ENCODE results near the gene MAP3K4.

The MAP3K4 gene

DNA sequence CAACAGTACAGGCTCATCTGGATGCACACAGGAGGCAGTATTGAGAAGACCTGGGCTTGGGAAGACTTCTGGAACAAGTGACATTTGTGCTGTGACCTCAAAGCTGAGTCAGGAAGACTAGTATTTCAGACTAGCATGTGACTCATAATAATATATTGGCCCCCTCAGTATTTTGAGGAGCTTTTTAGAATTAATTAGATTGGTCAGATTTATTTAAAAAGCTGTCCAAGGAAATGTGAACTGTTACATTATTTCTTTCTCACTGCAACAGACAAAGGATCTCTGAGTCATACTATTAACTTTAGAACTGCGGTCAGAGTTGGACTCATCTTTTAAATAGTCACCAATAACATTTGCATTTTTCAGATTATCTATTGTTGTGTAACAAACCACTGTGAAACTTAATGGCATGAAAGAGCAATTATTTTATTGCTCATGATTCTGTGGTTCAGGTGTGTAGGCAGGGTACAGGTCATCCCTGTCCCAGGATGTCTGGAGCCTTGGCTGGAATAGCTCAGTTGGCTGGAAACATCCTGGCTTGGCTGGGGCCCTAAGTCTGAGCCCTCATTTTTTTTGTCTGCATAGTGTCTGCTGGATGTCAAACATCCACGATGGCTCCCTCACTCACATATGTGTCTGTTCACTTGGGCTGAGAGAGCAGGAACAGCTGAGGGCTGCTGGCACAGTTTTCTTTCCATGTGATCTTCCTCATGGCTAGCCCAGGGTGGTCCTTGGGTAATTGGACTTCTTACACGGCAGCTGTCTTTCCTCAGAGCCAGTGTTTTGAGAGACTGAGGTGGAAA is 46.9 kb downstream of the MAP3K4 start:
- FAIRE-seq, result peak; percentile 15

DNA sequence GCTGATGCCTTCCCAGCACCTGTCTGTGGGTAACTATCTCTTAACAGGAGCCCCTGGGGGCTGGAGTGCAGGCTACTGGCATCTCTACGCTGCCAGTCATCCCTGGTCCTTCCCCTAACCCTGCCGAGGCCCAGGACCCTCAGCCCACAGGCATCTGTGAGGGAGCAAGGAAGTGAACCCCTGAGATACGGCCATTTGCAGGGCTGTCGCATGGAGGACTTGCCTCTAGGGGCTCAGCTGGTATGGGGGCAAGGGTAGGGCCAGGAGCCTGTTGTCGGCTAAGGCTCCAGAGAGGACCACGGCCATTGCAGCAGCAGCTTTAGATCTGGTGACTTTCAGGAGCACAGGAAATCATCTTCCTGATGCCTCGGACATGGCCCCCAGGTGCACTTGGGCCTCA is 49.7 kb downstream of the MAP3K4 start:
- no peak for FAIRE-seq

DNA sequence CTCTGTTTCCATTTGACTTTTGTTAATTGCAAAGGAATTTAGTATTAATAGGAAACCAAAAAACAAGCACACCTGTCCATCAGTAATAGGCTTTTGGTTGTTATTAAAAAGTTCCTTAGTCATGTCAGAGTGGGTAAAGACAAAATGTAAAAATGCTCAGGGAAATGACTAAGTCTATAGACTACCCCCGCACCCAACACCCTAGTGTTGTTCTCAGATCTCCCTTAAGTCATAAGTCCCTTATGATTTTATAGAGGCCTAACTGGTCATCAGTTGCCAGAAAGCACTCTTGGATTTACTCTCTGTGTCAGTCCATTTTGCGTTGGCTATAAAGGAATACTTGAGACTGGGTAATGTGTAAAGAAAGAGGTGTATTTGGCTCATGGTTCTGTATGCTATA is 52.8 kb downstream of the MAP3K4 start:
- no peak for FAIRE-seq

DNA sequence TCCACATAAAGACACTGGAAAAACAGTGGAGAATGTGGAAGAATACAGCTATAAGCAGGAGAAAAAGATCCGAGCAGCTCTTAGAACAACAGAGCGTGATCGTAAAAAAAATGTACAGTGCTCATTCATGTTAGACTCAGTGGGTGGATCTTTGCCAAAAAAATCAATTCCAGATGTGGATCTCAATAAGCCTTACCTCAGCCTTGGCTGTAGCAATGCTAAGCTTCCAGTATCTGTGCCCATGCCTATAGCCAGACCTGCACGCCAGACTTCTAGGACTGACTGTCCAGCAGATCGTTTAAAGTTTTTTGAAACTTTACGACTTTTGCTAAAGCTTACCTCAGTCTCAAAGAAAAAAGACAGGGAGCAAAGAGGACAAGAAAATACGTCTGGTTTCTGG is 57.1 kb downstream of the MAP3K4 start:
- no peak for FAIRE-seq

DNA sequence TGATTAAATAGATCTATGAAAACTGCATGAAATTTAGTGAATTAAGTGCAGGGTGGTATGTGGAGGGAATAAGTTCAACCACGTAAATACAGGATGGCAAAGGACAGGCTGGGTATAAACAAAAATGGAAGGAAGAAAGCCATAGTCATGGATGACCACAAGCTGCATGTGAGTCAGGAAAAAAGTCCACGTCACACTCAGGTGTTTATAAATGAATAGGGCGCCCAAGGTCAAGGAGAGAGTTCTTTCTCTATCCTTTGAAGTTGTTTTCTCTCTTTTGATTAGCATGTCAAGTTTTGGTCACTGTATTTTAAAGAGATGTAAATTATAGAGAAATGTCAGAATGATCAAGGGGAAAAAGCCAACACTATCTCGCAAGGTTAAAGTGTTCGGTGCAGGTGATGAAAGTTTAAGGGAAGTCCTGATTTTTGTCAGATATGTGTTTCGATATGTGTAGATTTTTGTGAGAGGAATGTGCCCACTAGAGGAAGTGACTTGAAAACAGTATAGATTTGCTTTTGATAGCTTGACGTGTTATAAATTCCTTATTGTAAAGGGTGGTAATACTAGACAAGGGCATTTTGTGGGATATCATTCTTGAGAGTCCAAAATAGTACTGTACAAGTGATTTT is 58.7 kb downstream of the MAP3K4 start:
- FAIRE-seq, result no peak

DNA sequence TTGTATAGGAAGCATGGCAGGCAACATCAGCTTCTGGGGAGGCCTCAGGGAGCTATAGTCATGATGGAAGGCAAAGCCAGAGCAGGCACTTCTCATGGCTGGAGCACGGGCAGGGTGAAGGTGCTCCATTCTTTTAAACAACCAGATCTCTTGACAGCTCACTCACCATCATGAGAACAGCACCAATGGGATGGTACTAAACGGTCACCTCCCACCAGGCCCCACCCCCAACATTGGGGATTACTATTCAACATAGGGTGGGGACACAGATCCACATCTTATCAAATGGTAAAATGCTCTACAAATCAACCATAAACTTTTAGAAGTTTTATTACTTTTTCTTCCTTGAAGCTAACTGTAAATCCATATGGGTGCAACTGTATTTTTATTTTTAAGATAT is 61.5 kb downstream of the MAP3K4 start:
- no peak for FAIRE-seq

DNA sequence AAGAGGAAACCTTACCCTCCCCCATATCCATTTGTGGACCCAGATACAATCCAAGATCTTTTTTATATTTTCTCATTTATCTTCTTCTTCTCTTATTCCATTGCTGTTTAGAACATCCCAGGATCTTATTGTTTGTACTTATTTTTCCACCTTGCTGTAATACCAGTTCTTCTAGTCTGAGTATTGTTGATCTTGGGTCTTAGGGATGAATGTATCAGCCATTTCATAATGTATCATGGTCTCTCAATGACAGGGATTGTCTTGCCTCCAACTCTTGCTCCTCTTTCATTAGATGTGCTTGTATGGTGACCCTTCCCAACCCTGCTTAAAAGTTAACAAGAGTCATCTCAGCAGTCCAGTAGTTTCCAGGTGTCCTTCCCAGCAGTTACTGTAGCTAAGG is 63.3 kb downstream of the MAP3K4 start:
- FAIRE-seq, result no peak

DNA sequence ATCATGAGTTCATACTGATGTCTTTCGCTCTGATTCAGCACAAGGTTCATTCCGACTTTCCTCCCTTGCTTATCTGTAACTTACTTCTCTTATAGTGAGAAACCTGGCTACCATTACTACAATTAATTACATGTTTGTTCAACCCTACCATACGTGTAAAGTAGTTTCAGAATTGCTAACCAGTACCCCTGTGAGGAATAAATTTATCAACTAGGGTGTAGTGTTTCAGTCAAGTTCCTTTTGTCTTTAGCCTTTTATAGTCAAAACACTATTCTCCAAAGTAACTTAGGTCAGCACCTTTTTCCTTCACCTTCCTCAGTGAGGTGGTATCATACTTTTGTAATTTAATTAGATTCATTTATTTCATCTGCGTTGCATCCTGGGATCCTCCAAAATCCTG is 64.9 kb downstream of the MAP3K4 start:
- FAIRE-seq, result no peak

DNA sequence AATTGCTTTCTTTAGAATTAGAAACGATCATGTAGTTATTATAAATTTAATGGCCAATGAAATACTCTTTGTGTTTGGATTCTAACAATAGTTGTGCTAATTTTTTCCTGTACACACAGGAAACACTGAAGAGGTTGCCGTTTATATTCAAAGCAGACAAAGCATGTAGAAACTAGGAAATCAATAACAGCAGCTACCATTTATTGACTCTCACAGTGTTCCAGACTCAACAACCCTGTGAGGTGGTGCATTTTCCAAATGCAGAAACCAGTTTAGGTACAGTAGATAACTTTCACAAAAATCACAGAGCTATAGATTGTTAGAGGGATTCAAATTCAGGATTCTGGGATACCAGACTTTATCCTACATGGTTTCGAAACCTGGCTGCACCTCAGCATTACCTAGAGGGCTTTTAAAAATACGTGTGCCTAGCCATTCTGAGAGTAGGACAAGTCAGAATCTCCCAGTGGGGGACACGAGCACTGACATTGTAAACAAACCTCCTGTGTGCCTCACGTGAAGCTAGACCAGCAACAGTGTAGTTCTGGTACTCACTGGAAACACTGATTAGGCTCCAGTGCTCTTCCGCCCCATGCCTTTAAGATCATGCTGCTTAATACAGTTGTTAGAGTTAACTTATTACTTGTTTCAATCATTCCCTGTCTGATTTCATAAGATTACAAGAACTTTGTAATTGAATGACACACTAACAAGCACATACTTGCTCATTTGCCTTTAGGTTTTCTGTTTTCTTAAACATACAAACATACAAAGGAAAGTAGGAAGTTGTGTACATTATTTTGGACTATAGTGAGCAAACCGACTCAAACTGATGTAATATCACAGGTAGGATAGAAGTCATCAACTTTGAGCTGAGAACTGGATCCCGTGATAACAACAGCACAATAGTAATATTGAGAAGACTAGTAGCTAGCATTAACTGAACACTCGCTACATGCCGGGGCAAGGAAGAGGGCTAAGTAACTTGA is 65.8 kb downstream of the MAP3K4 start:
- FAIRE-seq, result no peak

DNA sequence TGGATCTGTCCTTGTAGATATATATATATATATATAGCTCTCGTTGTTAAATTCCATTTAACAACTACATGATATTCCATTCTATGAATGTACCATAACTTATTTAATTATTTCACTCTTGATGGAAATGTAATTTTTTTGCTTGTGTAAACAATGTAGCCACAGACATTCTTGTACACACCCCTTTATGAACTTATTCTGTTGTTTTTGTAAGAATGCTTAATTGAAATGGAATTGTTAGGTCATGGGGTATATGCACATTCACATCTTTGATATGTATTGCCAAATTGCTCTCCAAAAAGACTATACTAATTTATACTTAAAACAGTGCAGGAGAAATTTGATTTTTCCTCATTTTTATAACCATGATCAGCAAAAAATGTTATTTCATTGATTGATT is 67.2 kb downstream of the MAP3K4 start:
- no peak for FAIRE-seq

DNA sequence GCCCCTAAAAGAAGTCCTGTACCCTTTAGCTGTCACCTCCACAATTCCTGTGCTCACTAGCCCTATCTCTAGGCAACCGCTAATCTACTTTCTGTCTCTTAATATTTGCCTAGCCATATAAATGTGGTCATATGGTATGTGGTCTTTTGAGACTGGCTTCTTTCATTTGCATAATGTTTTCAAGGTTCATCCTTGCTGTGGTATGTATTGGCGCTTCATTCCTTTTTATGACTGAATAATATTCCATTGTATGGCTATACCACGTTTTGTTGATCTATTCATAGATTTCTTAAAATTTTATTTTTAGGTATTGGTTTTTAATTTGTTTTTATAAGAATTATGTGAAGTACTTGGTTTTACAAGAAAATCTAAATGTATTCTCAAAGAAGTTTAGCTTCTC is 70.0 kb downstream of the MAP3K4 start:
- FAIRE-seq, result peak; percentile 61

DNA sequence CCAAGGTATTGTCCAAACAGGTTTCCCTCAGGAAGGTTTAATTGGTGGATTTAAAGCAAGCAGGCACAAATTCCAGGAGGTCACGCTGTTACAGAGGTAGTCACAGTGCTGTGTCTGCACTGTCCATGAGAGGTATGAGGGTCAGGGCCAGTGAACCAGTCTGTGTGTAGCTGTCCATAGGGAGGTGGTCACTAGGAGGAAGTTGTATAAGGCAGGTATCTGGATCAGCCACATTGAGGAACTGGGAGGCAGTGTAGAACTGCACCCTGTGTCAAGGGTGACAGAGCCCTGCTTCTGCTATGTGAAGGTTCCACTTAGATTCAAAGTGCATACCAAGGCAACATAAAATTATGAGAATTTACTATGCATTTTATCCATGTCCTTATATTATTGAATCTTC is 73.3 kb downstream of the MAP3K4 start:
- FAIRE-seq, result no peak

DNA sequence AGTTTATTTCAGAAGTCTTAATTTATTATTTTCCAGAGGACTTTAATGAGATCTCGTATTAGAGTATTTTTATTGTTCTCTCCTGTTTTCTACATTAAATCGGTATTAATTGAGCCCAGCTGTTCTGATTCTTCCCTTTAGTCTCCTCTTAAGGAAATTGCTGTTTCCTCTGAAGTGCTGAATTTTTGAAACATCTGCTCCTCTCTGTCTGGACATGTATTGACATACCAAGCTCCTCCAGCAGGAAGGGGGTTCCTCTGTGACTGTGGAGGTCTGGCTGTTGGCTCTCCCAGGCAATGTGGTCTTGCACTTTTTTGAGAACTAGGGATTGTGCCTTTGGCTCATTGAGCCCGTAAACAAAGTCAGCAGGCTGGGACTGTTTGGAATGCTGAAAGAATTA is 74.9 kb downstream of the MAP3K4 start:
- peak; percentile 98 for FAIRE-seq

DNA sequence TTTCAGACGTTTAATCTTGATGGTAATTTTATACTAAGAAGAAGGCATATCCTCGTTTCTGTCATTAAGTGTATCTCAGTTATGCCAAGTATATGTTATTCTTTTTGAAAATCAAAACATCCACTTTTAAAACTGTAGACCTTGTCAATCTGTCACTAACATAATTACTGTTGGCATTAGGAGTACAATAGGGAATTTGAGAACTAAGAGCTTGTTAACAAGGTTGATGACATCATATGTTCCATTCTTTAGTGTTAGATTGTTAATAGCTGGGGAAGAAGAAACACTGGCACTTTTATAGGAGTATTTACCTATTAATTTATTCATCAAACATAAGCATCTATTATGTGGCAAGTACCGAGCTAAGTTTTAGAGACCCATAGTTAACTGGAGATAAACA is 76.2 kb downstream of the MAP3K4 start:
- FAIRE-seq, result peak; percentile 61

DNA sequence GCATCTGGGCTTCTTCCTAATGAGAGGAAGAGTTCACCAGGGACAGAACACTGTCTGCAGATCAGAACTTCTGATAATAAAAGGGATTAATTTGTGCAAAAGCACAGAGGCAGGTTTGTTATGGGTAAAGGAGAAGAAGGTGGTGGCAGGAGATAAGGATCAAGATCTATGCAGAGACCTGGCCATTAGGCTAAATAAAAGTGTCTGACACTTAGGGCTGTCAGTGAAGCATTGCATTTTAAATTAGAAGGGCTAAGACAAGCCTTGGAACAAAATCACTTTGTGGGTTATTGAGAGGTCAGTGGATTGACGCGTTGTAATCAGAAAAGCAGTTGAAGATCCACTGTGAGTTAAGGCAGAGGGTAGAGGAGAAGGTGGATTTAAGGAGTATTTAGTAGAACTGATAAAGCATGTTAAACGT is 76.8 kb downstream of the MAP3K4 start:
- no peak for FAIRE-seq

DNA sequence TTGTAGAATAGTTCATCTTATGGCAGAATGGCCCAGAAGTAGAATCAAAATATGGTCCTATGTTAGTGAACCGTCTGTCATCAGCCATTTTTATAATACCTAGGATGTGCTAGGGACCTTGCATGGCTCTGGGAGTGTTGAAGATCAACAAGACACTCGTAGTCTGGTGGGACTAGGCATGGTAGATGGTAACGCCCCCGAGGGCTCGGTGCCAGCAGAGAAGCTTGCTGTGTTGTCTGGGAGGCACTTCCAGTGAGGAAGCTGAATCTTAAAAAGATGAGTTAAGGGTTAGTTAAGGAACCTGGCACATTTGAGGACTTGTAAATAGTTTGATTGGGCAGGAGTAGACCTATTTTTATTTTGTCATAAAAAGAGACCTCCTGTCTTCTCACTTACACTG is 82.4 kb downstream of the MAP3K4 start:
- no peak for FAIRE-seq

DNA sequence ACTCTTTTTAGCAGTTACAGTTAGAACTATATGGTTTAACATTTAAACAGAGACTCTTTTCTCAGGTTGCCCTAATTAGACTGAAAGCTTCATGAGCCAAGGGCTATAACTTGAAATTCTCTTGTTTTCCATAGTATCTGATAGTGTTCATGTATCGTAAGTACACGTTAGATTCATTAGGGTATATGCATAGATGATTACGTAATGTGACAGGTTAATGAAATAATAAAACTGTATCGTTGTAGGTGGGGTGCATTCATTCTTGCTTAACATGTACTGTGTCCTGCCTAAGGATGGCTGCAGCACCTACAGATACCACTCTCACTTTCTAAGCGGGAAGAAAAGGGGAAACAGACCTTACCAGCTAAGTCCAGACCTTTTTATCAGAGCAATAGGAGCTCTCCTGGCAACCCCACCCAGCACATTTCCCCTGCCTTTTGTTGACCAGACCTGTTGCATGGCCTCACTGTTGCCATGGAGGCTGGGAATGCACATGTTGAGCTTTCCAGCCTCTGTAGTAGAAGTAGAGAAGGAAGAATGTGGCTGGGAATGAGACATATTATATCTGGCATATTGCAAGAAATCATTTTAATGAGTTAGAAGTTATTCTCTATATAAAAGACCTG is 83.0 kb downstream of the MAP3K4 start:
- FAIRE-seq, result no peak

DNA sequence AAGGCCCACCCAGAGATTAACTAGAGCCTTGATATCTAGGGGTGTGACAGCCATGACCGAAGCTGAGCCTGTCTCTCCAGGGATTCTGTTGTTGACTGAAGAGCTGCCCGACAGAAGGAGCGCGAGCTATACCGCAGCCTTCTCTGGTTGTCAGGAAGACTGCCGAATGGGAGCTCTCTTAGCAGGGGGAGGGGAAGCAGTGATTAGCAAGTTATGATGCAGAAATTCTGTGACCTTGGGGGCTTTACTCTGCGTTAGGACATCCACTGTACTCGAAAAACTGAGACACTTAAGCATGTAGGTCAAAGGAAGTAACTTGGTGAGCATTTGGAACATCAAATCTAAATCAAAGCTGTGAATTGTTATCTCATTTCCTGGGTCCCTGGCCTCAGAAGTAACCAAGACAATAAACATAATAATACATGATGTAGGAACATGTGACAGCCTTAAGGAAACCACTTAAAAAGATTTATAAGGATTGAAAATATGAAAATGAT is 84.7 kb downstream of the MAP3K4 start:
- no peak for FAIRE-seq

DNA sequence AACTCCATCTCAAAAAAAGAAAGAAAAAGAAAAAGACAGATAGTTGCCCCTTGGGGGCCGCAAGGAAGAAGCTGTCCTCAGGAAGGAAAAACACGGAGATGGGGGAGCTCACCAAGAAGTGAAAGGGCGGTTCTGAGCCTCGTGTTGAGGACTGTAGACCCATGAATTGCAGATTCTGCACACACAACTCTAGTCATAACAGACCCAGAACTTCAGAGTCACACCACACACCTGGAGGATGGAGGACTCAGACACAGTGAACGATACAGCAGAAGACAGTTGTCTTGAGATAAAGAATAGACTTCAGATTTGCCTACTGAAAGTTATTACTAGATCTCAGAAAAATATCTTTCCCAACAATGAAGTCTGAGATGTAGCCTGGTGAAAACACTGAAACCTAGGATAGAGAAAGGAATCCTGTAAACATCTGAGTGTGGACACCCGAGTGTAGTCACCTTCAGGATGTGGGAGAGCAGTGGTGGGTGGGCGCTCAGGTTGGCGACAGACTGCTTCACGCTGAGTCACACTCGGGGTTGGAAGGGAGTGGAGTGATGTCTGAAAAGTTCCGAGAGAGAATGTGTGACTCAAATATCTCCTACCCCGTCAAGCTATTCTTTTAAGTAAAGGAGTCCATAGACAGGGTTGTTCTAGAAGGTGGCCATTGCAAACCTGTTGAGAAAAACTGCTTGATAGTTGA is 88.1 kb downstream of the MAP3K4 start:
- FAIRE-seq, result no peak

DNA sequence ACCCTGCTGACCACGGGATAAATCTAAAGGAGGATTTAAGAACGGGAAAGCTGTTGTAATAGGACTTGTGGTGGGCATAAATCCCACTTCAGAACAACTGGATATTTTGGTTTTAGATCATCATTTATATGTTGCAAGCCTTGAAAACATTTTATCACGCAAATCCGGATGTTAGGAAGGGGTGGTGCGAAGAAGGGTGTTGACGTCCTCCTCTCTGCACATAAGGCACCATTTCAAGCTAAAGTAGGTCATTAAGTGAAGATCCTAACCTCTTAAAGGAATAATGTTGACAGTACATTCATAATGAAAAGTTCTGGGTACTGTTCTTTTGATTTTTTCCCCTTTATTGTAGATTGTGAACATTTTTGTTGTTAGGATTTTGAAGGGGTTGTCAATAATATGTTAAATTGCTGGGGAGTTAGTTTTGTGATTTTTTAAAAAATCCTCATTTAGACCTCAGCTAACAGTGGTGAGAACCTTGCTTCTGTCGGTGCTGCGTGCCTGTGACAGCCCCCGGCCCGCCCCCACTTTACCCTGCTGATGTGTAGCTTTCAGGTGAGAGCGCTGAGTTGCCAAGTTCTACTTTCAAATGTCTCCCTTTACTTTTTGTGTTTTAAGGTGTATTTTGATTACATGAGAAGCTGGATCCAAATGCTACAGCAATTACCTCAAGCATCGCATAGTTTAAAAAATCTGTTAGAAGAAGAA is 88.8 kb downstream of the MAP3K4 start:
- no peak for FAIRE-seq

DNA sequence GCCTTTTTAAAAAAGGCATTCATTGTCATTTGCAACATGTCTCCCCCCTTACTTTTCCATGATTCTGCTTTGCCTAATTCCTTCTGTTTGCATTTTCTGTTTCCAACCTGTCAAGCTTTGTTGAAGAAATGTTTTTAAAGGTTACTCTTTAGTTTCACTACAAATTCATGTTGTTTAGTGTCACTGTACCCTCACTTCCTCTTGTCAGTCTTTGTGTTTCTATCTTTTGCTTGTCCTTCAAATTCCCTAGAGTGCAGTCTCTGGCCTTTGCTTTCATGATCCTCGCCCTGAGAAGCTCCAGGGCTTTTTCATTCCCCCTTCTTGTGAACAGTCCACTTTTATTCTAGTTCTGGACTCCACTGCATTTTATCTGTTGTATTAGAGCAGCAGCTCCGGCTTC is 90.6 kb downstream of the MAP3K4 start:
- FAIRE-seq, result no peak

Measured in endometrium (tissue), 2 donors.